Activated gamma-delta T cell (primary cell): ENCODE data around the gene KCNAB1.

Experiments used
- DNase-seq: peaks from one replicate; lab custom pipeline; 2025; lab: John Stamatoyannopoulos, UW

The KCNAB1 gene

DNA sequence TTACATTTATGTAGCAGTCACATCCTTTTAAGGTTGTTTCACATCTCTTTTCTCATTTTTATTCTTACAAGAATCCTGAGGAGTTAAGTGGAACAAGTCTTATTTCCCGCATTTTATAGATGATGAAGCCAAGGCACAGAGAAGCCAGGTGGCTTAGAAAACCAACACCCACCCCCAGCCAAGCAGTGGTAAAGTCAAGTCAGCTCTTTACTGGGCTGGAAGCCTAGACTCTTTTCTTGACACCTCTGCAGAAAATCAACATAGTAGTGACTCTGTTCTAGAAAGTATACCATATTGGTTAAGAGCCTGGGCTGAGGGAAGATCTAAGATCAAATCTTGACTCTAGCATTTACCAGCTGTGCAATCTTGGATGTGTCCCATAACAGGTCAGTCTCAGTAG lies 195.7 kb downstream of the KCNAB1 start:
- no peak for DNase-seq

DNA sequence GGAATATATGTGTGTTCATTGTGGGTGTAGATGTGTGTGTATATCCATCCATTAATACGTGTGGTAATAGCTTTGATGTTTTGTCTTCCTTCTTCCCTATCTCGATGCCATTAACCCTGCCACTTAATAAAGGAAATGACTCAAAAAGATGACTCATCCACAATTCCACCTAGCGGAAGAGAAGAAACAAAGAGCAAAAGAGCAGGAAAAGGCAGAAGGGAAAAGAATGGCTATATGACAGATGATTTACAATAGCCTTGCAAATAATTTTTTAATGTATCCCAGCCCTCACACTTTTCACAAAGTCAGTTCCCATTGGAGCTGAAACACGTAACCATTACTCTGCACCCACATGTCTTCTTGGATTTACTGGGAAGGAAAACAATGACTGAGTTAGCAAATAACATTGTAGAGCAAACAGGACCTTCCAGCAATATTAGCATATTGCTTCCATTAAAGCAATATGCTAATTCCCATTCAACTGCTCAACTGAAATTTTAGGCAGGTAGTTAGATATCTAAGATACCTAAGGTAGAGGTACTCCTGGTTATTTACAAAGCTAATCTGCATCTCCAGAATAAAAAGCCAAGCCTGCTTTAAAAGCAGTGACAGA lies 197.2 kb downstream of the KCNAB1 start:
- no peak for DNase-seq

DNA sequence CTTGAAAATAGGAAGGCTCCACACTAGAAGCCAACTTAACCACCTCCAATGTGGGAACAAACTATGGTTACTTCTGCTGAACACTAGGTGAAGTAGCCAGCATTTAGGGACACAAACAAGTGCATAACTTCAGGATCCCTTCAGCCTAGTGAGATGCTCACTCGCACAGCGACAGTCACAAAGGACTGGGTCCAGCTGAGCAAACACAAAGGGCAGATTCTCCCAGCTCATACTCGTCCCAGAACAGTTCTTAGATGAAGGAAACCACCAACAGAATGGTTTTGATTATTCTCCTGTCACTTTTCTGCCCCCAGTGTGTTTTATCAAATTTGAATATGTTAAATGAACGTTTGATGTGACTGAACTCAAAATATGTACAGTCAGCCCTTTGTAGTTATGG lies 201.6 kb downstream of the KCNAB1 start:
- DNase-seq: no peak

DNA sequence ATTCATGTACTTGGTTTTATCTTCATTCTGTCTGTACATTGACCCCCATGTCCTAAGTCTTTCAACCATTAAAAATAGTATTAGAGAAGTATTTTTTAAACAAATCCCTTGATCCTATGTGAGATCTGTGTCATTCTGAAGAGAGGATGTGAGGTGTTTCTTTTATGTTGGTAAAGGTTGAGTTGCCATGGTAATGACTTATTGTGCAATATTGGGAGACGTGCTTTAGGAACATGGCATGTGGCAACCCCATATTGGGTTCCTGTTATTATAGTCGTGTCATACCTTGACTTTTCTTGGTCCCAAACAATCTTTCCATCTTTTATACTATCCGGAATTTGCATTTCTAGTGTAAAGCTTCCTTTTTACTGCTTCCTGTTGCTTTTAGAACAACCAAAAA lies 203.1 kb downstream of the KCNAB1 start:
- no peak for DNase-seq

DNA sequence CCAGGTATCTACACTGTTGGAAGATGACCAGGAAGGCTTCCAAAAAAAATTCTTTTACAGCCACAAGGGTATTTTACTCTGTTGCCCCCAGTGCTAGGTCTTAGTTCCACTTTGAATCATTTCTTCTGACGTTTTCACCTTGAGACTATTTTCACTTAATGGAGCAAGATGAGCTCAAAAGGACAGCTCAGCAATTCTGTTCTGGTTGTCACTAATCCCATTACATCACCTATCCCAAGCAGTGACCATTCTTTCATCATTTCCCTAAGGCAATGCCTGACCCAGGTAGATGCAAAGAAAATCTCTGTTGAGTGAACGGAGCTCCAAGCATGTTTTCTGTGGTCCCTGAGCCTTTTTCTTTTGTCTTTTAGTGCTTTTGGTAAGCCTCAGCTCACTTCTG lies 210.0 kb downstream of the KCNAB1 start:
- no peak for DNase-seq

DNA sequence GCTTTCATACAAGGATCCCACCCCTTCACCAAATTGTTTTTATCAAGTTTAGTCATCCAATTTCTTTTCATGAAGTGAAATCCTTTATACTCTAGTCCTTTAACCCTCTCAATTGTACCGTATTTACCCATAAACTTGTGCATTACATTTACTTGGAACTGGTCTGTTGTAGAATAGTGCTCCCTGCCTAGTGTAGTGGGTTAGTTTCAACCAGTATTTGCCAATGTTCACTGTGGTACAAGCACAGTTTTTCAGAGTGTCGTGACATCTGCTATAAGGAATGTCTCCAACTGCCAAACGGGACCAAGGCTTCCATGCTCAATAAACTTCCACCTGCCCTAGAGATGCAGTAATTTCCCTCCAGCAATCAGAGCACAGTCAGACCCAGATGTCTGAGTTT lies 211.9 kb downstream of the KCNAB1 start:
- DNase-seq: no peak

DNA sequence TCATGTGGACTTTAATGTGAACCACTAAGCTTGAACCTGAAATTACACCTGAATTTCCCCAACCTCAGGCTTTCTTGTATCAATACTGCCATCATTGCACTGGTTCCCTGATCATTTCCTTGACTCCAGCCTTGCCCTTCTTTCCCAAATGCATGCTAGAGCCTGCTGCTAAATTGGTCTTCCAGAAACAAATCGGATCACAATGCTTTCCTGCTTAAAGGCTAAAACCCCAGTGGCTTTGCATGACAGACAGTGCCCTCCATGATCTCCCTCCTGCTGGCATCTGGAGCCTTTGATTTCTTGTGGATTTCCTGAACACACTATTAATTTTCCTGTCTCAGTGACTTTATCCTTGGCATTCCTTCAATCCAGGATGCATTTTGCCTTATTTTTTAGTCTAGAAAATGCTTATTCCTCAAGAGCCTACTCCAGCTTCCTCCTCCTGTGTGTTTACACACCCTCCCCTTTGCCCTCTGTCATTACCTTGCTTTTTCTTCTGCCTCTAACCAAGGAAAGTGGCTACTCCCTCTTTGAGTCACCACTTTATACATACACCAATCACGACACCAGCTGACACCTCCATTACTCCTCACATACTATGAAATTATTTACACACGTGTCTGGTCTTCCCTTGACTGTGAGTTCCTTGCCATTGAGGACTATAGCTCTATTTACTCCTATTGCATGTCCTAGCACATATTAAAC lies 214.6 kb downstream of the KCNAB1 start:
- DNase-seq: no peak

DNA sequence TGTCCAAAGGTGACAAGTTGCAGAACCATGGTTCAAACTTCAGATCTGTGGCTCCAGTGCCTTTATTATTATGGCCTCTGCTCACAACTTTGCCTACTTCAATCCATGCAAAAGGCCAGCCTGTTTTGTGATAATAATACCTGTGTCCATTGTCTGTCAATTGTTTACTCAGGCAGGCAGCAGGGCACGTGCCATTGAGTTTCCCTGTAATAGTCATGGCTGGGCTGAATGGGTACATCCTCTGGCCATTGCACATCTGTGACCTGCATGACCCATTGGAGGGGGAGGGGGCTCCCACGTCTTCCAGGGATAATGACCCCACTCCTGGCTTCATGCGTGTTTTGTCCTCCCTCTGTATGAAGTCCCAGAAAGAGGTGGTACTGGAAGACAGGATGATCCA lies 219.1 kb downstream of the KCNAB1 start:
- DNase-seq: no peak

DNA sequence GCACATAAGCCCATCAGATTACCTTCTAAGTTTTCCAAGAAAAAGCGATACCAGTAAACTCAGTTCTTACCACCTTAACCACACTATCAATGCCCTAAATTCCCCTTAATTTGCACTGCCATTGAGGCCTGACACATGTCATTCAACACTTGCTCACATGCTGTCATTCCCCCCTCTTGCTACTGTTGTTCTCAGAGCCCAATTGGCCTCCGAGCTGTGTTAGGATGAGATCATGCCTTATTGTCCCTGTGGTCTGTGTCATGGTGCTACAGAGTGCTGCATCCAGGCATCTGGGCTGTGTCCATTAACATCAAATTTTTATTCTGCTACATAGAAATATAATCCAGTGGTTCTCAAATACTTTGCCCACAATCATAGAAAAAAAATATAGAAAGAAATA lies 221.0 kb downstream of the KCNAB1 start:
- DNase-seq: no peak

DNA sequence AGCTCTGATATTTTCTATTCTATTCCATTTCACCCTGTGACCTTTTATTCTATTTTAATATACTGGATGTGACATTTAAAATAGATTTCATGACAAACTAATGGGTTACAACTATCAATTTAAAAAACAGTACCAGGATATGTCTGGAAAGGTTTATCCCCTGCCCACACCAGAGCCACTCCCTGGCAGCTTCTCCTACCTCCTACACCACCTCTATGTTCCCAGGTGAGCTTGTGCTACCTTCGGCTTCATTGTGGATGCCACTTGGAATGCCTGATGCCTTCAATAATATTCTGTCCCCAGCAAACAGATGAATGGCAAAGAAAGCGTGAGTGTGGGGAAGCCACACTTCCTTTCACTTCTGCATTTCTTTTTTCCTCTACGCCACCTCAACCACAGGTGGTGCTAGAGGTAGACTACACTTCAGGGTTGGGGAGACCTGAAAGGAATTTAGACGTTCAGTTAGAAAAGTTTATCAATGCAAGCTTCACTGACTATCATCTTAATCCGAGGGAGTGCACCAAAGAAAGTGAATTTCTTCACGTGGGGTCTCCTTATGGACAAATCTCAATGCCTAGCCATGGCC lies 221.5 kb downstream of the KCNAB1 start:
- DNase-seq: no peak

DNA sequence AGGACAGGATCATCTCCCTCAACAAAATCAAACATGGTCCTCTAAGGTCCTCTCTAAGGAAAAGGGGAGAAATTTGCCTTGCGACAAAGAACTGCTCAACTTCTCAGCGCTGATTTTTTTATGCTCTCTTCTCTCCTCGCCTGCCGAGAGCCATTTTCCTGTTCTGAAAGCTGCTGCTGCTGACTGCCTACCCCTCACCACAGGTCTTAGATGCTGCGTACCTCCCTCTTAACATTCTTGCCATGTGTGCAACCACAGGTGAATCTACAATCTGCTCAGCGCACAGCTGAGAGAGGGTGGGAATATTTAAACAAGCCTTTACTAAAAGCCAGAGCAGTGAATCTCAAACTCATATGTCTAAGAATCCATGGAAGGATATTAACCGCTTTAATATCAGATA lies 223.8 kb downstream of the KCNAB1 start:
- no peak for DNase-seq

DNA sequence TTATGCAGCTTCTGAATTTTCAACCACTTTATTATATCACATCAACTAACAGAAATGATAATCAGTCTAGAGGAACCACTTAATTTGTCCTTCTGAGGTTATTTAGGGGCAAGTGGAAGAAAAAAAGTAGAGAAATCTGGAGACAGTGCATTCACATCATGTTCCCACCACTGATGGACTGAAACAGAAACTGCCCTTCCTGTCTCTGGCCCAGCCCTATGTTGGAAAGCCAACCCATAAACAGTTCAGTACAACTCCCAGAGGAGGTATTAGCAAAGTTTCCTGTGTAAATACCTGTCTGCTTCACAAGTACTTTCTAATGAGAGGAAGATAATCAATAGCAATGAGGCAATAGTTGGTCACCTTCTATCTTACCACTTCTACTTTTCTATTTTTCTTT lies 228.7 kb downstream of the KCNAB1 start:
- DNase-seq: no peak

DNA sequence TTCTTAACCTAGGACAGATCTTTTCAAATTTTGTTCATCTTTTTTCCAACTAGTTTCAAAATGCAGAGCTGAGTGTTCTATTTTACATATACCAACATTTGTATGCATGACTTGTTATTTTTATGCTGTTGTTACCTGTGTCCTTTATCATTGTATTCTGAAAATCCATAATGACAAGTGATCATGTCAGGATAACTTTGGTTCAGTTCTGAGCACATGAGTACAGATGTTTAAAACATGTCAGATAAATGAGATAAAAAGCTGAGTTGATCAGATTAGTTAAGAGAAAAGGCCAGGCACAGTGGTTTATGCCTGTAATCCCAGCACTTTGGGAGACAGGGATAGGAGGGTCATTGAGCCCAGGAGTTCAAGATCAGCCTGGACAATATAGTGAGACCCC lies 229.6 kb downstream of the KCNAB1 start:
- DNase-seq: no peak

DNA sequence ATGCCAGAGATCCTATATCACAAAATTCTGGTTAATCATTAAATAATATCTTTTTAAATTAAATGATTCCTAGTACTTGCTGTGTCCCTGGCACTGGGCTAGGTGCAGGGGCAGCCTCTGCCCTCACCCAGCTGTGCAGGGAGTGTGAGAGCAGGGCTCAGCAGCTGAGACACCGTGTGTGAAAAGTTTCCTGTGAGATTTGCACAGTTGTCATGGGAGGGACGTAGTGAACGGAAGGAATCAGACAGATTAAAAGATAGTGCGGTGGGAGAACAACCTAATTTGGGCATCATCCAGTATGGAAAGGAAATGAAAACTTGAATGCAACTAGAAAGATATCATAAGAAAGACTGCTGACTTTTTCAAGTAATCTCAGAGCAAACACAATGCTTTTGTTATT lies 230.4 kb downstream of the KCNAB1 start:
- DNase-seq: no peak

DNA sequence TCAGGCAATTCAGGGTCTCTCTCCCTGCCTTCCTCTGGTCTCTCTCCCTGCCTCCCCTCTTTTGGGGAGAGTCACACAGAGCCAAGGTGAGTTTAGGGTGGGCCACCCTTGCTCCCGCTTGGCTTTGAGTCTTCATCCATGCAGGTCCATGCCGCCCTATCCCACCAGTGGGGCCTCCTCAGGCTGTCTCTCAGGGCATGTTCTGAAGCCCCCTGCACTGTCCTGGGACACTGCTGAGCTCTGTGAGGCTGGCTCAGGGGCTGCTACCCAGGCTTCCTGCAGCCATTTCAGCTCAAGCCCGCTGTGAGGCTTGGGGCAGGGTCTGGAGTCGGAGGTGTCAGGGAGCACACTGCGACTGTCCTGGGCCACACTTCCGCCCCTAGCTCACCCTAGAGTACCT lies 231.4 kb downstream of the KCNAB1 start:
- no peak for DNase-seq

DNA sequence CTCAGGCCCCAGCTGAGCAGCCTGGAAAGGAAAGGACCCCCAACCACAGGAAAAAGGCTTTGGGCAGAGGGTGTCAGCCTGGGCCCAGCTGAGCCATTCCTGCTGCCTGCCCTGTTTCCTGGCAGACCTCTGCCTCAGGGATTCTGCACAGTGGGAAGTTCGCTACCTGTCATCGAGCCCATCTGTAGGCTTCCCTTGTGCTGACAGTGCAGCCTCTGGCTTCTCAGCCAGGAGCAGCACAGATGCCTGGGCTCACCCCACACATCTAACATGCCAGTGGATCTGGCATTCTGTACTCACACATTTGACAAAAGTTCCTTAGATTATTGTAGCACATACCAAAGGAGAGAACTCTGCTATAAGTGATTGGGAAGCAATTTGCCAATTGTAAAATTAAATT lies 232.3 kb downstream of the KCNAB1 start:
- DNase-seq: no peak

DNA sequence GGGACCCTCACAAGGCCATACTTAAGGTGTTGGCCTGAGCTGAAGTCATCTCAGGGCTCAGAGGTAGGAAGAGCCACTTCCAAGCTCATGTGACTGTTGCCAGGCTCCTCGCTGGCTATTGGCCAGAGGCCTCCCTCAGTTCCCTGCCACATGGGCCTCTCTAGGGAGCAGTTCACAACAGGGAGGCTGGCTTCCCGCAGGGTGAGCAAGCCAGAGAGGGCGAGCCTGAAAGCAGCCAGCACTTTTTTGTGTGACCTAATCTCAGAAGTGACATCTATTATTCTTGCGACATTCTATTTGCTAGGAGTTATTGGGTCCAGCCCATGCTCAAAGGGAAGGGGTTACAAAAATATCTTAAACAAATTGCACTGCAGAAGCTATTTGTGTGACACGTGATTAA lies 233.2 kb downstream of the KCNAB1 start:
- DNase-seq: no peak

DNA sequence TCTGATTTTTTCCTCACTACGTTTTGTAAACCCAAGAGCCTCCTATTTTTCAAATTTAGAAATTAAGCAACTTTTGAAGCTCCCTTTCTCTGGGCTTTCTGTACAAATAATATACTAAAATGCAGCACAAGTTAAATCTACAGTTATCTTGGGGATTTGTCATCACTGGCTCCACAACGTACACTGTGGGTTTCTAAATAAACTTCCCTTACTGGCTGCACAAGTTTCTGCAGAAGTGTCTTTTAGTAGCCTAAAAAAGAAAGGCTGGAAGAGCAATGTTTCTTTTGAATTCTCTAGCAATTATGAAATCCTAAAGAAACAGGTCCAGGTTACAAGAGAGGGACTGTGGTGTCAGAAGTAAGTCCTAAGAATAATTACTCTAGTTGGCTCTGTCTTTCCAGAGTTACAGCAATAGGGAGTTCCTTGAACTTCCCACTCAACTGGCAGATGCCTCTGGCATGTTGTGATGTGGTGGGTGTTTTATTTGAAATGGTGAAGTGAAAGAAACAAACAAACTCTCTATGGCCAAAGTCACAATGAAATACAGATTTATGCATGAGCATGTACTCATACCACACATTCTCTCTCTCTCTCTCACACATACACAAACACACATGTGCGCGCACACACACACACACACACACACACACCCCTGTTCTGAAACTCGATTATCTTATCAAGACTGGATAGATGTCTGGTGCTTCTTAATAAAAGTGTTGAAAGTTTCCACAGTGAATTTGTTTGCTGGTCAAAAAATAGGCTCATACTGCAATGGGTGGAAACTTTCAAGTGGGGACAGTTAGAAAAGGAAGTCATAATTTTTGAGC lies 236.4 kb downstream of the KCNAB1 start:
- no peak for DNase-seq

DNA sequence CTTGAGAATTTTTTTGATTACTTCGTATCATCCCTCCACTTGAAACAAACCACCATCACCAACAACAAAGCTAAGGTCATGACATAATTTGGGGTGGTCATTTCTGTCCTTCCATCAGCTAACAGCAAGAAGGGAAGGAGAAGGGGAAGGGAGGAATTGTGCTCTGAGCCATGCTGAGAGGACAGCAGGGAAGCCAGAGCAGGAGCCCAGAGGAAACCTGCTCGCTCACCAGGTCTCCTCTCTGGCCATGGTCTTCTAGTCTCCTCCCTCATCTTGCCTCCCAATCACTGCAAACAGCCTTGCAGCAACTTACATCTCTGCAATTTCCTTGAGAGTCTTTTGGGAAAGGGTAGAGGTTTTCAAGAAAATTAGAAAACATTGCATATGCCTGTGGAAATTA lies 237.9 kb downstream of the KCNAB1 start:
- no peak for DNase-seq

DNA sequence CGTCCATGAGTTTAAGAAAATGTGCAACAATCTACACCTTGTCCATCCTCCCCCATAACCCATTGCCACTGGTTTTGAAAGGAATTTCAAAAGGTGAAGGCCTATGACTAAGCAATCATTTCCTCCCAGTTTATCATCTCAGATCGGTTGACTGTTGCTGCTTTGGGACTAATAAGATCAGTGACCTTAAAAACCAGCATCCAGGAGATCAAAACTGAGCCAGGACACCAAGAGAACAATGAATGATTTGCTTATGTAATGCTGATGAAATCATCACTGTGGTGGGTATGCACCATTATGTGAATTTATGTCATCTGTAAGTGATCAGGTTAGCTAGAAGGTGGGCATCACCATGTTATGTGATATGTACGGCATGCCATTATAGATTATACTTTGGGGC lies 239.0 kb downstream of the KCNAB1 start:
- DNase-seq: no peak

DNA sequence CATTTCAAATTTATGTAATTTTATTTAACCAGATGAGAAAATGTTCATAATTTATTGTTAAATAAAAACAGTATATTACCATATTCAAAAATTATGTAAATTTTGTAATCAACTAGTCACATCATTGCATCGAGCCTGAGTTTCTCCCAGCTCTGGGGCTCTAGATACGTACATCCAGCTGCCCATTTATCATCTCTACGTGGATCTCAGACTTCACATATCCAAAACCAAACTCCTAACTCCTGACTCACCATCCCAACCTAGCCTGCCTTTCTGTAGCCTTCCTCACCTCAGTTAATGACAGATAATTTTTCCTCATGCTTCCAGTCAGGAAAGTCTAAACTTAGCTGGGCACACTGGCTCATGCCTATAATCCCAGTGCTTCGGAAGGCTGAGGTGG lies 239.7 kb downstream of the KCNAB1 start:
- DNase-seq: no peak

DNA sequence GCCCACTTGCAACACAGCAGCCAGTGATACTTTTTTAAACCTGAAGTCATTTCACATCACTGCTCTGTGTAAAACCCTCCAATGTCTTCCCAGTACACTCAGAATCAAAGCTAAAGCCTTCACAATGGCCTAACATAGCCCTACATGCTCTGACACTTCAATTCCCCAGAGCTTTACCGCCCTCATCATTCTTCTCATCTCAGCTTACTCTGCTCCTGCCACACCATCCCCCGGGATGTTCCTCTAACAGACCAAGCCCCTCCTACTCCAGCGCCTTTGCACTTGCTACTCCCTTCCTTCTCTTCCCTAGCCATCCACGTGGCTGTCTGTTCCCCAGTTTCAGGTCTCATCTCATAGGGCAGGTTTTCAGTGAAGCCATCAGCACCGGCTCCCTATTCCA lies 240.6 kb downstream of the KCNAB1 start:
- DNase-seq: no peak

DNA sequence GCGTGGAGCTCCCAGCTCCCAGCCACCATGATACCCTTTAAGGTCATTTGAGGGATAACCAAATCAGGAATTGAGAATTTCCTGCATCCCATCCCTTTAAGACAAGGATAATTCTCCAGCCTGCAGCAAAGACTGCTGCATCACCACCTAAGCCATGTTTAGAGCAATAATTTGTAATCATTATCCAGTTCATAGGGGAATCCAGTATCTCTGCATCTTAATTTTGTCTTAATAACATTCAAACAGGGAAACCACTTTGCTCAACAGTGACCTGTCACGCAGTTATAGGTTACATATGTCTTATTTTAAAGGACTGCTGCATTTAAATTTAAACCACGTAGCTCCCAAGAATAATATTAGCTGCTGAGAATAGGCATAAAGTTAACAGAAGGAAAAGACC lies 246.2 kb downstream of the KCNAB1 start:
- no peak for DNase-seq
